GM21717 (cell line): Measurements from ENCODE around the gene CPSF3.
"Not testable (repeated sequence)": the region's sequence is repeated elsewhere in the genome, so short reads cannot be mapped to it uniquely, and the experiment has no call there.

Experiments
- ATAC-seq: cut with Tn5 transposase; IDR thresholded peaks from one replicate; pipeline ENCODE4 v1.9.1; 2021; ENCODE audit warnings: mild to moderate bottlenecking, moderate library complexity; ENCODE audit not compliant: unreplicated experiment

CPSF3 gene

DNA sequence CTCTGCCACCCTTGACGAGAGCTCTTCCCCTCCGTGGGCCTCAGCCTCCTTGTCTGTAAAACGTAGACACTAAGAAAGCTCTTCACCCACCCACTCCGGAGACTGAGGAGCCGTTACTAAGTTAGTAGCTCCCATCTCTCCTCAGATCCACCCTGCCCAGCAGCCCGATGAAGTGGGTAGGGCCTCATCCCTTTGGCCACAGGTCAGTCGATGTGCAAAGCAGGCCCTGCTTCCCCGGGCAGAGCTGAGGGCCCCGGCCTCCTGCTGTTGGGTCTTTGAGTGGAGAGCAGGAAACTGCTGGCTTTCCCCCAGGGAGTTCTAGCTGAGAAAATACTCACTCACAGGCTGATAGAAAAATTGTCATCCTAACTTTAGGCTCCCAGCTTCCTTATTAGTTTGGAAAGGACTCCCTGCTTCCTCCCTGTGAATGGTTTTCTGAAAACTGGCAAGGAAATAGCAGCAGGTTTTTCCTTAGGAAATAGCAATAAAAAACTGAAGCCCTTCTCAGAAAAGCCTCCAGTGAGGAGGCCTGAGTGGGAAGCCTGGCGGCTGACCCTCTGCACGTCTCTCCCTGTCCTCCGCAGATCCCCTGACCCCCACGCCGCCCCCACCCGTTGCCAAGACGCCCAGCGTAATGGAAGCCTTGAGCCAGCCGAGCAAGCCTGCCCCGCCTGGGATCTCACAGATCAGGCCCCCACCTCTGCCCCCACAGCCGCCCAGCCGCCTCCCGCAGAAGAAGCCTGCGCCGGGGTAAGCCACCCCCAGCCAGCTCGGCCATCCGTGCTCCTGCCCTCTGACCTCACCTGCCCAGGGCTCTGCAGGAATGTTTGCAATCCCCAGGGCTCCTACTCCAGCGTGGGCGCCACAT lies 30.3 kb upstream of the CPSF3 start:
- no peak for ATAC-seq

GRCh38 chr2:9394816-9395215 lies 28.6 kb upstream of the CPSF3 start:
- ATAC-seq: no peak

GRCh38 chr2:9397201-9397600 lies 26.3 kb upstream of the CPSF3 start:
- no peak for ATAC-seq

DNA sequence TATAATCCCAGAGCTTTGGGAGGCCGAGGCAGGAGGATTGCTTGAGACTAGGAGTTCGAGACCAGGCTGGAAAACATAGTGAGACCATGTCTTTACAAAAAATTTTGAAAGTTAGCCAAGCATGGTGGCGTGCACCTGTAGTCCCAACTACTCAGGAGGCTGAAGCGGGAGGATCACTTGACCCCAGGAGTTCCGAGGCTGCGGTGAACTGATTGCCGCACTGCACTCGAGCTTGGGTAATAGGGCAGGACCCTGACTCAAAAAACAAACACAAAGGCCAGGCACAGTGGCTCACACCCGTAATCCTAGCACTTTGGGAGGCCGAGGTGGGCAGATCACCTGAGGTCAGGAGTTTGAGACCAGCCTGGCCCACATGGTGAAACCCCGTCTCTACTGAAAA lies 25.2 kb upstream of the CPSF3 start:
- ATAC-seq: not testable (repeated sequence)

DNA sequence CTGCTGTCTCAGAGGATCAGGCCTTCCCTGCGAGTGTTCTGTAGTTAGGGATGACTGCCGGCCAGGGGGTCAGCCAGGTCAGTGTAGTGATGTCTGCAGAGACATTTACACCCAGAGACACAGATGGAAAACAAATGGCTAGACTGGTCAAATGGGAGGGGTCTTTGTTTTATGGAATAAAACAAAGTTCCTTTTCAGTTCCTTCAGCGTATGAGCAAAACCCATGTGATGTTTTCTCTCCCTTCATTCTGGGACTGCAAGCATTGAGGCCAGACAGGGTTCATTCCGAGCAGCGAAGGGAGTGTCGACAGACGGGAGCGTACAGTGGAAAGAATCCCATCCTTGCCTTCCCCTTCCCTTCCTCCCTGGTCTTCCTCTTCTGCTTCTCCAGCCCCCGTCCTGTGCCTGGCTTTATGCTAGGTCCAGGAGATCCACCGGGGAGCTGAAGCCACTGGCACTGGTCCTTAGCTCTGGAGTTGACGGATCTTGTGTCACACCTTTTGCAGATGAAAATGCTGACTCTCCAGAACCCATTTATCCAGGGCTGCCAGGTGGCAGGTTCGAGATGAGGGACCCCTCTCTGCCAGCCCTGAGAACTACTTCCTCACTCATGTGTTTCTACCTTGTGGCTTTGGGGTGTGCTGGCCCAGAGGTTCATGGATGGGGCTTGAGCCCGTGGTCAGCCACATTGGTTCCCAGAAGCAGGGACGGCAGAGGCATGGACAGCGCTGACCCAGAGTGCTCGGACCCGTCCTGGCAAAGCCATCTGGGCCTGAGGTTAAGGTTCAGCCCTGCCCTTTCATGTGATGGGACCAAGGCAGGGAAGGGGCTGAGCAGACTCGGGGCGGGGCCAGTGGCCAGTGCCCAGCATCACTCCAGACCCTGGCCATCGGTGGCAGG lies 24.3 kb upstream of the CPSF3 start:
- ATAC-seq: no peak

GRCh38 chr2:9400268-9401058 lies 23.0 kb upstream of the CPSF3 start:
- ATAC-seq: no peak

- ATAC-seq: no peak
Observed at GRCh38 chr2:9401059-9401547, 22.4 kb upstream of the CPSF3 start.

GRCh38 chr2:9401646-9402371 lies 21.6 kb upstream of the CPSF3 start:
- ATAC-seq: no peak

- no peak for ATAC-seq
Observed at GRCh38 chr2:9403924-9404323, 19.5 kb upstream of the CPSF3 start.

GRCh38 chr2:9404451-9404850 lies 19.0 kb upstream of the CPSF3 start:
- no peak for ATAC-seq

- no peak for ATAC-seq
Observed at GRCh38 chr2:9405636-9406035, 17.8 kb upstream of the CPSF3 start.

DNA sequence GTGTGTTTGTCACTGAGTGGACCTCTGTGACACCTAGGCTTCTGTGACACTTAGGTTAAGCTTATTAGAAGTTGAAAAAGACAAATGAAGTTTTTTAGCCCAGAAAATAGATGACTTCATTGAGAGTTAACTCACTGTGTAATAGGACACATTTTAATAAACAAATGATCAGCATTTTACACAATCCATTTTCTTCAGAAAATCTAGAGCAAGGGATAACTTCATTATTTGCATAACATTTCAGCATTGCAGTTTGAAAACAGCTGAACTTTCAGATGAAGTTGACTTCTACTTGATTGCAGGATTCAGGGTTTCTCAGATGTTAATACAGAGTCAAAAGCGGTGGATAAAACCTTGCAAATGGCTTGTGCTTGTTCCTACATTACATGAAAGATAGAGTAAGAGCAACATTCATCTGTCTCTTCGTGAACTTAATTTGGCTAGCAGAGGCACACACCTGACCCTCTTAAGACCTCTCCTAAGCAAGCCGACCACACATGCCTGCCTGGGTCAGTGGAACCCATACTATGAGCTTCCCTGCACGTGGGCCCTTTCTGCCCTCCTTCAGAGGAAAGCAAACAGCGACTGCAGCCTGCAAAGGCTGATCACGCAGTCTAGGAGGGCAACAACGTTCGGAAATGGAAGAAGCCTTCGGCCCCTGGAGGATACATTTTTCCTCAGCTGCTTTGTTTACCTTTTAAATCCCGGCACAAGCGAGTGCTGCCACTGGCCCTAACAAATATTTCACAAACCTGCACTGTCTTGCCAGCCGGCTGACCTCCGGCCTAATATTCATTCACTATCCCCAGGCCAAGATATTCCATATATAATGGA lies 16.7 kb upstream of the CPSF3 start:
- no peak for ATAC-seq

GRCh38 chr2:9407363-9407811 lies 16.1 kb upstream of the CPSF3 start:
- ATAC-seq: no peak

- ATAC-seq: no peak
Observed at GRCh38 chr2:9408641-9409151, 14.8 kb upstream of the CPSF3 start.

DNA sequence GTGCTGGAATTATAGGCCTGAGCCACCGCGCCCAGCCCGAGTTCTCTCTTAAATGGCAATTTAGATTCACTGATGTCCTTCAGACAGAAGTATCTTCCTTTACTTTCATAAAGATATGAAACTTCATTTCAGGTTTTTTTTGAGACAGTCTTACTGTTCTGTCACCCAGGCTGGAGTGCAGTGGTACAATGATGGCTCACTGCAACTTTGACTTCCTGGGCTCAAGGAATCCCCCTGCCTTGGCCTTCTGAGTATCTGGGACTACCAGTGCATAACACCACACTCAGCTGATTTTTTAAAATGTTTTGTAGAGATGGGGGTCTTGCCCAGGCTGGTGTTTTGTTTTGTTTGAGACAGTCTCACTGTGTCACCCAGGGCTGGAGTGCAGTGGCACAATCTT lies 13.3 kb upstream of the CPSF3 start:
- ATAC-seq: no peak

GRCh38 chr2:9412781-9413180 lies 10.7 kb upstream of the CPSF3 start:
- ATAC-seq: no peak

GRCh38 chr2:9415516-9416169 lies 7.8 kb upstream of the CPSF3 start:
- no peak for ATAC-seq

DNA sequence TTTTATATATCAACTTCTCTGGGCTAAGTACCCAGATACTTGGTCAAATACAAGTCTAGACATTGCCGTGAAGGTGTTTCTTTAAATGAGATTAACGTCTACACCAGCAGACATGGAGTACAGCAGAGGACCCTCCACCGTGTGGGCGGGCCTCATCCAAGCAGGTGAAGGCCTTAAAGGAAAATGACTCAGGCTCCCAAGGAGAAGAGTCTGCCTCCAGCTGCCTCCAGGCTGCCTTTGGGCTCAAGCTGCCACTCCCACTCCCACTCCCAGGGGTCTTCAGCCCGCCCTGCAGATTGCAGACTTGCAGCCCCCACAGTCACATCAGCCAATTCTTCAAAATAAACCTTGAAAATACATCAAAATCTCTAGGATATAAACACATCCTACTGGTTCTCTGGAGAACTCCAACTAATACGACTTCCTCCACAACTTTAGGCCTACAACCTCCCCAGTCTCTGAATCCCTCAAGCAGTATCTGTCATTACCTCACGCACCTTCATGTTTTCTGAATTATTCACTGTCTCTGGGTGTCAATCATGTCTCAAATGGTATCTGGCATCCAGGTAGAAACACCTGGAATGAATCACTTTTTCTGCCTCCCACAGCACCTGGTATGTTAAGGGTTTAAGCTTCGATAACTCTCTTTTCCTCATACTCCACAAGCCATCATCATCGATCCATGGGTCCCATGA lies 7.0 kb upstream of the CPSF3 start:
- no peak for ATAC-seq
